GM18498 (cell line): ENCODE measurements around the gene LIN7B.

Source experiments
- ATAC-seq: cut with Tn5 transposase; IDR thresholded peaks from one replicate; pipeline ENCODE4 v1.9.1; 2021; ENCODE audit warnings: mild to moderate bottlenecking, moderate library complexity; ENCODE audit not compliant: unreplicated experiment

The LIN7B gene

GRCh38 chr19:49160450-49161189, 46.5 kb downstream of the LIN7B start:
- ATAC-seq = no peak

- ATAC-seq = no peak
Observed at GRCh38 chr19:49161987-49162386, 47.8 kb downstream of the LIN7B start.

GRCh38 chr19:49165111-49165750, 51.1 kb downstream of the LIN7B start:
- ATAC-seq = no peak

- ATAC-seq = no peak
Observed at GRCh38 chr19:49165865-49166301, 51.7 kb downstream of the LIN7B start.

GRCh38 chr19:49167857-49168409, 53.8 kb downstream of the LIN7B start:
- ATAC-seq = no peak
